Peyer's patch (tissue), 4 donors: Measurements from ENCODE around the gene SEMA6B.

Experiments
- POLR2A ChIP-seq, 2 donors: fragments of 450-650 bp; IDR thresholded peaks; one replicate each; pipeline ENCODE4 v1.5.1; 2017; ENCODE audit warnings: antibody characterized with exemption in 2 of 2, mild to moderate bottlenecking in 2 of 2, moderate library complexity in 2 of 2
- TF ChIP-seq, protein P1 (sequence below), 6 experiments: fragments of 450-650 bp in 4 of 6; fragments of 200-600 bp in 2 of 6; sonication (generic) in 1 of 6; IDR thresholded peaks; one replicate each; pipeline ENCODE4 v1.5.1; 2017 to 2019; ENCODE audit warnings: antibody characterized with exemption in 6 of 6, mild to moderate bottlenecking in 3 of 6, moderate library complexity in 1 of 6

DNA sequence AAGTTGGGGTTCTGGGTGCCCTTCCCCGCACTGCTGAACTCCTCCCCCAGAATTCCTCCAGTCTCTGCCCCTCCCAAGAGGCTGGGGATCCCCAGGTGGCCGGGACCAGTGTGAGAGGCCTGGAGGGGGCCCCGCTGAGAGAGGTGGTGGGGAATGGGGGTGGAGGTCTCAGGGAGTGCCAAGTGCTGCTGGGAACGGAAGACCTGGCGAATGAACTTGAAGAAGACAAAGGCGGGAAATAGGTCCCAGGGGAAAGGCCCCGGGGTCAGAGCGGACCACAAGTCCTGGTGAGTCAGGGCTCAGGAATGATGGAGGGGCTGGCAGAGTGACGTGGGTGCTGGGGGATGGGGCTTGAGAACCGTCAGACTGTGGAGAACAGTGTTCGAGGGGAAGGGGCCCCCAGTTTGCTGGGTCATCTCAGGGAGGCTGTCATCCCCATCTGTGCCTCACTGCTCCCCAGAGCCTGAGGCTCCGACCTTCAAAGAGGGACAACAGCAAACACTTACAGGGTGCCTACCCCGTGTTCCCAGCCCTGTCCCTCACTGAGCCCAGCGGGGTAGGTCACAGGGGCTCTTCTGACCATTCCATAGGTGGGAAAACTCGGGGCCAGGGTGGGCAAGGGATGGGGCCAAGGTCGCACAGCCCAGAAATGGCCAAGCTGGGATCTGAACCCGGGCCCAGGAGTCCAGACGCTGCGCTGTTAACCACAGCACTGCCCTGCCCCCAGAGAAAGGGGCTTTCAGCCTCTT lies 16.0 kb upstream of the SEMA6B start:
- TF ChIP-seq, protein P1, sequence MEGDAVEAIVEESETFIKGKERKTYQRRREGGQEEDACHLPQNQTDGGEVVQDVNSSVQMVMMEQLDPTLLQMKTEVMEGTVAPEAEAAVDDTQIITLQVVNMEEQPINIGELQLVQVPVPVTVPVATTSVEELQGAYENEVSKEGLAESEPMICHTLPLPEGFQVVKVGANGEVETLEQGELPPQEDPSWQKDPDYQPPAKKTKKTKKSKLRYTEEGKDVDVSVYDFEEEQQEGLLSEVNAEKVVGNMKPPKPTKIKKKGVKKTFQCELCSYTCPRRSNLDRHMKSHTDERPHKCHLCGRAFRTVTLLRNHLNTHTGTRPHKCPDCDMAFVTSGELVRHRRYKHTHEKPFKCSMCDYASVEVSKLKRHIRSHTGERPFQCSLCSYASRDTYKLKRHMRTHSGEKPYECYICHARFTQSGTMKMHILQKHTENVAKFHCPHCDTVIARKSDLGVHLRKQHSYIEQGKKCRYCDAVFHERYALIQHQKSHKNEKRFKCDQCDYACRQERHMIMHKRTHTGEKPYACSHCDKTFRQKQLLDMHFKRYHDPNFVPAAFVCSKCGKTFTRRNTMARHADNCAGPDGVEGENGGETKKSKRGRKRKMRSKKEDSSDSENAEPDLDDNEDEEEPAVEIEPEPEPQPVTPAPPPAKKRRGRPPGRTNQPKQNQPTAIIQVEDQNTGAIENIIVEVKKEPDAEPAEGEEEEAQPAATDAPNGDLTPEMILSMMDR (IDR thresholded peaks at IDR 0.05): no peak
- TF ChIP-seq POLR2A (IDR thresholded peaks at IDR 0.05): no peak
